ENCODE data around the gene NALCN. TPM values are rescaled to one million over a fixed set of nuclear protein-coding genes. Genes with fewer than 3 reads are reported as not detected.

The NALCN gene
- total RNA-seq, 1 donor from 2014 or later: 8.8 TPM

GRCh38 chr13:101417501-101417900 lies 1.2 kb upstream of the NALCN start:
- ATAC-seq (no peak), DNase-seq (ENCODE audit: low spot score) (no peak)
- intact Hi-C loops (cut with DNase I): no loop called here

GRCh38 chr13:101417043-101417406 lies 717 bp upstream of the NALCN start:
- ATAC-seq (peak; percentile 58), DNase-seq (ENCODE audit: low spot score) (no peak)
- intact Hi-C loops (cut with DNase I): no loop called here

- ATAC-seq: peak; percentile 31
- intact Hi-C loops (cut with DNase I): no loop called here
- DNase-seq (ENCODE audit: low spot score): no peak
These were observed 742 bp downstream of the NALCN start for GRCh38 chr13:101415358-101416174.

GRCh38 chr13:101412076-101412475 lies 4.2 kb downstream of the NALCN start:
- intact Hi-C loops (cut with DNase I): no loop called here
- ATAC-seq: no peak

GRCh38 chr13:101408992-101409656 lies 7.2 kb downstream of the NALCN start:
- ATAC-seq (no peak), DNase-seq (ENCODE audit: low spot score) (no peak)
- intact Hi-C loops (cut with DNase I): no loop called here

More at GRCh38 chr13:101412076-101412475, 4.2 kb downstream of the NALCN start:
- no peak for DNase-seq (ENCODE audit: low spot score)

- ATAC-seq (peak; percentile 65), DNase-seq (ENCODE audit: low spot score) (no peak)
- intact Hi-C loops (cut with DNase I): no loop called here
These were observed 8.2 kb downstream of the NALCN start for GRCh38 chr13:101408154-101408553.

GRCh38 chr13:101406791-101407190 lies 9.5 kb downstream of the NALCN start:
- intact Hi-C loops (cut with DNase I): no loop called here
- no peak for ATAC-seq
- no peak for DNase-seq (ENCODE audit: low spot score)

- intact Hi-C loops (cut with DNase I): no loop called here
- ATAC-seq: no peak
- DNase-seq (ENCODE audit: low spot score): no peak
These were observed 15.1 kb downstream of the NALCN start for GRCh38 chr13:101401196-101401595.

GRCh38 chr13:101399365-101399764 lies 16.9 kb downstream of the NALCN start:
- ATAC-seq: no peak
- DNase-seq (ENCODE audit: low spot score): no peak
- intact Hi-C loops (cut with DNase I): no loop called here

- no peak for DNase-seq (ENCODE audit: low spot score)
- no peak for ATAC-seq
- intact Hi-C loops (cut with DNase I): no loop called here
These were observed 17.4 kb downstream of the NALCN start for GRCh38 chr13:101398920-101399319.

- intact Hi-C loops (cut with DNase I): no loop called here
- ATAC-seq: no peak
- DNase-seq (ENCODE audit: low spot score): no peak
These were observed 18.1 kb downstream of the NALCN start for GRCh38 chr13:101398191-101398590.

- DNase-seq (ENCODE audit: low spot score): no peak
- no peak for ATAC-seq
- intact Hi-C loops (cut with DNase I): no loop called here
These were observed 18.6 kb downstream of the NALCN start for GRCh38 chr13:101397742-101398141.

GRCh38 chr13:101394605-101395004 lies 21.7 kb downstream of the NALCN start:
- intact Hi-C loops (cut with DNase I): no loop called here
- DNase-seq (ENCODE audit: low spot score) (no peak), ATAC-seq (no peak)

GRCh38 chr13:101393140-101393539 lies 23.2 kb downstream of the NALCN start:
- DNase-seq (ENCODE audit: low spot score) (no peak), ATAC-seq (peak; percentile 41)
- intact Hi-C loops (cut with DNase I): no loop called here

- DNase-seq (ENCODE audit: low spot score): no peak
- no peak for ATAC-seq
- intact Hi-C loops (cut with DNase I): no loop called here
These were observed 25.8 kb downstream of the NALCN start for GRCh38 chr13:101390461-101390860.

- no peak for ATAC-seq
- no peak for DNase-seq (ENCODE audit: low spot score)
- intact Hi-C loops (cut with DNase I): no loop called here
These were observed 31.4 kb downstream of the NALCN start for GRCh38 chr13:101384929-101385328.

- DNase-seq (ENCODE audit: low spot score) (no peak), ATAC-seq (no peak)
- intact Hi-C loops (cut with DNase I): no loop called here
These were observed 32.7 kb downstream of the NALCN start for GRCh38 chr13:101383595-101383994.

GRCh38 chr13:101382701-101383100 lies 33.6 kb downstream of the NALCN start:
- intact Hi-C loops (cut with DNase I): no loop called here
- ATAC-seq (no peak), DNase-seq (ENCODE audit: low spot score) (no peak)

GRCh38 chr13:101382086-101382485 lies 34.2 kb downstream of the NALCN start:
- no peak for DNase-seq (ENCODE audit: low spot score)
- intact Hi-C loops (cut with DNase I): no loop called here

GRCh38 chr13:101360525-101360924 lies 55.8 kb downstream of the NALCN start:
- DNase-seq (ENCODE audit: low spot score) (no peak), ATAC-seq (no peak)
- intact Hi-C loops (cut with DNase I): no loop called here

More at GRCh38 chr13:101382086-101382485, 34.2 kb downstream of the NALCN start:
- no peak for ATAC-seq

GRCh38 chr13:101354895-101355294 lies 61.4 kb downstream of the NALCN start:
- DNase-seq (ENCODE audit: low spot score): no peak
- intact Hi-C loops (cut with DNase I): no loop called here
- ATAC-seq: no peak
